Epithelial cell of esophagus (primary cell): ENCODE data around the gene ASTN2.

Source experiments
- DNase-seq: peaks from one replicate; pipeline ENCODE4 v3.0.0; 2010; ENCODE audit warnings: low read depth
- H3K4me3 ChIP-seq: 2 replicates; pipeline ENCODE4 v1.5.1; 2011; ENCODE audit warnings: mild to moderate bottlenecking, low read length, control low read depth
- CTCF ChIP-seq: IDR thresholded peaks from 2 replicates; pipeline ENCODE4 v1.5.1; 2011; ENCODE audit warnings: low read depth, mild to moderate bottlenecking, low read length, control low read depth, inconsistent platforms; ENCODE audit not compliant: insufficient read depth; ENCODE audit errors: missing control alignments

The ASTN2 gene

GRCh38 chr9:116939161-116939560, 475.7 kb downstream of the ASTN2 start:
- no peak for TF ChIP-seq CTCF
- no peak overlapping the region for H3K4me3 ChIP-seq
- DNase-seq, result no peak

GRCh38 chr9:116937361-116937760, 477.5 kb downstream of the ASTN2 start:
- no peak for TF ChIP-seq CTCF
- peak; percentile 32 for DNase-seq
- H3K4me3 ChIP-seq, result no peak overlapping the region

DNA sequence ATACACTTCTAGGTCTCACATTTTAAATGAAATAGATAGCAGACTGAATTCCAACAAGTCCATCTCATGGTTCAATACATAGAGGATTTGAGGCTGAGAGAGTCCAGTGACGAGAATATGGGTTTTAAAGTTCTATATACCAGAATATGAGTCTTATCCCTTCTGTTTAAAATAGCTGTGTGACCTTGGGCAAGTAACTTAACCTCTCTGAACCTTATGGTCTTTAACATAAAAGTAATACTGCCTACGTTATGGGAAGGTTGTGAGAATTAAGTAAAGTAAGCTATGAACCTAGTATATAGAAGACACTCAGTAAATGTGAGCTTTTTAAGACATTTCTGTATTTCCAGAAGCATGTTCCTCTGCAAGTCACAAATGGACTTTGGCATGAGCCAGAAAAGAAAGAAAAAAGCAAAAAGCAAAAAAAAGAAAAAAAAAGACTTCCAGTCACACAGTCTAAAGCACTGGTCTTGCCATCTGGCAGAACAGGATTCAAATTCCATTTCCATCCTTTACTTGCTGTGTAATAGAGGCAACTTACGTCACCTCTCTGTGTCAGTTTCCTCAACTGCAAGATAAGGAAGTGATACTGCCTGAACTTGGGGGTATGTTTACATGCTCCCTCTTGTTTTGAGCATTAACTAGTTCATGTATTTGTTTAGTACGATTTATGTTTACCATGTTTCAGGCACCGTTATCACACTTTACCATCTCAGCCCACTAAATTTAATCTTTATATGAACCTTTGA, 479.5 kb downstream of the ASTN2 start:
- no peak overlapping the region for H3K4me3 ChIP-seq
- peak; percentile 28 for DNase-seq
- TF ChIP-seq CTCF, result no peak

GRCh38 chr9:116934131-116934530, 480.7 kb downstream of the ASTN2 start:
- DNase-seq, result no peak
- no peak for TF ChIP-seq CTCF
- no peak overlapping the region for H3K4me3 ChIP-seq

GRCh38 chr9:116933251-116933650, 481.6 kb downstream of the ASTN2 start:
- H3K4me3 ChIP-seq, result no peak overlapping the region
- DNase-seq, result peak; percentile 89
- no peak for TF ChIP-seq CTCF

DNA sequence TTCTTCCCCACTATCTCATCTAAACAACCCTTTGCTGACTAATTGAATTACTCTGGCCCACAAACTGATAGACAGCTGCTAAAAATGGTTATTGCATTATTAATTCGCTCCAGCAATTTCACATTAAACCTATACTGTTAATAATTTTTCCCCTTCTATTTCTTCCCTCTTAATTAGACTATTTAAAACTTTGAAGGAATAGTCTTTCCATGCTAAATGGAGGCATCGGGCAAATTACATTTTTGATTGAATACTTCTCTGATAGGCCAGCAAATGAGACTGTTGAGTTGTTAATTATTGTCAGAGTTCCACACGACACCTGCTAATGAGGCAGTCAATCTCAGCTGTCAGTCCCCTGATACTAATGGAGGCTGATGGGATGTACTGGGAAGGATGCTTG, 485.2 kb downstream of the ASTN2 start:
- H3K4me3 ChIP-seq, result no peak overlapping the region
- no peak for TF ChIP-seq CTCF
- DNase-seq, result no peak

DNA sequence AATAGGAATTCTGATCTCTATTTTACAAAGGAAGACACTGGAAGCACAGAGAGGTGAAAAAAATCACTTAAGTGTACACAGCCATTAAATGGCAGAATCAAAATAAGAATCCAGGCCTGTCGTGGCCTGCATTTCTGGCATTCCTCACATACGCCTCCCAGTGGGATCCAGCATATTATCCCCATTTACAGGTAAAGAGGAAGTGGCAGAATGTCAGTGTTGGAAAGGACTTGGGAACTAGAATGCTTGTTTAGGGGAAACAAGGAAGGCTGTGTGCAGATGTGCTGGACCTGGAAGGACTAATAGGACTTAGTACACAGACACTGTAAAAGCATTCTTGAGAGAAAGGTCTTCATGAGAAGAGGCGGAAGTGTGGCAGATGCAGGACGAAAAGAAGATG, 486.0 kb downstream of the ASTN2 start:
- TF ChIP-seq CTCF, result peak; percentile 29

More for the DNA sequence above, 486.0 kb downstream of the ASTN2 start:
- peak; percentile 55 for DNase-seq
- no peak overlapping the region for H3K4me3 ChIP-seq
